GM04503 (cell line): ENCODE results near the gene CDKAL1.
"Not testable (repeated sequence)": the region's sequence is repeated elsewhere in the genome, so short reads cannot be mapped to it uniquely, and the experiment has no call there.

ENCODE experiments used
- DNase-seq: peaks from one replicate; pipeline ENCODE4 v3.0.0-alpha.2; 2012; ENCODE audit warnings: low read depth

The CDKAL1 gene

GRCh38 chr6:21031182-21031581 is 496.9 kb downstream of the CDKAL1 start:
- no peak for DNase-seq

- DNase-seq: no peak
Observed at GRCh38 chr6:21033084-21033483, 498.8 kb downstream of the CDKAL1 start.

GRCh38 chr6:21033575-21034026 is 499.3 kb downstream of the CDKAL1 start:
- peak; percentile 67 for DNase-seq

- no peak for DNase-seq
Observed at GRCh38 chr6:21034345-21034744, 500.1 kb downstream of the CDKAL1 start.

DNA sequence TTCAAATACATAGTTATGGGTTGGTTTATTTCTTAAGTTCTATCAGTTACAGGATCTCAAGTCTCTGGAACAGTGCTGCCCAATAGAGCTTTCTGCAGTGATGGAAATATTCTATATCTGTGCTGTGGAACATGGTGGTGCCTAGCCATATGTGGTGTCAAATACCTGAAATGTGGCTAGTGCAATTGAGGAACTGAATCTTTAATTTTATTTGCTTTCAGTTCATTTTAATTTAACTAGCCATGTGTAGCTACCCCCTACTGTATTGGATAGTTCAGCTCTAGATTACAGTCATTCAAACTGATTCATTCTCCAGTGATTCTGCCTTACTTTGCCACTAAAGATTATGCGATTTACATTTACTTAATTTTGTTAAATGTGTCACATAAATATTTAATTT is 503.2 kb downstream of the CDKAL1 start:
- no peak for DNase-seq

GRCh38 chr6:21039926-21040325 is 505.7 kb downstream of the CDKAL1 start:
- DNase-seq: no peak

DNA sequence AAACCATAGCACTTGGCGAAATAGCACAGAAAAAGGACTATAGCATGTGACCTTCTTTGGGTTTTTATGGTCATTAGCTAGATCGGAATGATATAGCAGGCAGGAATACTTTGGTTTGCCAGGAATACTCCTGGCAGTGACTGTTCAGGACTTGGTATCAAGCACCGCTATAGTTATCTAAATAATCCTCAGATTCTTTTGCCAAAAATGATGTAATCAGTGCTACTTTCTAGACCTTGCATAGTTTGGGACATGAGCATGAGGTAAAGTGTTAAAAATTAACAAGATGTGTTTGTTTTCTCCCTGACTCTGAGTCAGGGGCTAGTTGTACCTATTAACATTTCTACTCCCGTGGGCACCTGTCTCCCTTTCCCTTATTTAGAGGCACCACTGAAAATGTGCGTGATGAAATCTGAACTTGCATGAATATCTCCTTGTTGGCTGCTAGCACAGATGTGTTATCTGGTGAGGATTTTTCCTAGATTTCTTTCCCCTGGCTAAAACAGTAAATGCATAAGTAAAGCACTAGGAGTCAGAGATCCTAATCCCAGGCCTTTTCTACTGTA is 511.0 kb downstream of the CDKAL1 start:
- no peak for DNase-seq

DNA sequence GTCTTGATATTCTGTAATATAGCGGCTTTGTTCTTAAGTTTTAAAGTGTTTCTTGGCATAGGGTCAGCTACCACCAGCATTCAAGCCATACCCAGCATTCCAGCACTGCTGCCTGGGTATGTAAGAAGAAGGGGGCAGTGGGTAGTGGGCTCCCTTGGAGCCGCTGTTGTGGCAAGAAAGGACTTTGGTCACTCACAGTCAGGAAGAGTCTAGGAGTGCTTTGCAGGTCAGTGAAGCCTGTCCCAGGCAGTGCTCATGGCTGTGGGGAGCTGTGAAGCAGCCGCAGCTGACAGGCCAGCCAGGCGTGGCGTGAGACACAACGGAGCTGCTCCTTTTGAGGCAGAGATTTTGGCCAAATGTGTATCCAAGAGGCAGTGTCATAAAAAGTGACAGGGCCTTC is 512.0 kb downstream of the CDKAL1 start:
- DNase-seq: no peak

DNA sequence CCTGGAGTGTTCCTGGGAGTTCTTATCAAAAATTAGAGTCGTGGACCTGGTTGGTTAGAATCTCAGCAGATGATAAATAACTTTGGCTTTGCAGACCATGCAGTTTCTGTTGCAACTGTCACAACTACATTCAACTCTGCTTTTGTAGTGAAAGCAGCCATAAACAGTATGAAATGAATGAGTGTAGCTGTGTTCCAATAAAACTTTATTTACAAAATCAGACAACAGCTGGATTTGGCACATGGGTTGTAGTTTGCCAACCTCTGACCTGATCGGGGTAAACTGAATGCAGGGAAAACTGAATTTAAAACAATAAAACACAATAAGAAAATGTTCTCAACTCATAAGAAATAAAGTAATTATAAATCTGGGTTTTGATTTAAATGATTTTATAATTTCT is 513.8 kb downstream of the CDKAL1 start:
- no peak for DNase-seq

GRCh38 chr6:21049148-21049547 is 514.9 kb downstream of the CDKAL1 start:
- no peak for DNase-seq

DNA sequence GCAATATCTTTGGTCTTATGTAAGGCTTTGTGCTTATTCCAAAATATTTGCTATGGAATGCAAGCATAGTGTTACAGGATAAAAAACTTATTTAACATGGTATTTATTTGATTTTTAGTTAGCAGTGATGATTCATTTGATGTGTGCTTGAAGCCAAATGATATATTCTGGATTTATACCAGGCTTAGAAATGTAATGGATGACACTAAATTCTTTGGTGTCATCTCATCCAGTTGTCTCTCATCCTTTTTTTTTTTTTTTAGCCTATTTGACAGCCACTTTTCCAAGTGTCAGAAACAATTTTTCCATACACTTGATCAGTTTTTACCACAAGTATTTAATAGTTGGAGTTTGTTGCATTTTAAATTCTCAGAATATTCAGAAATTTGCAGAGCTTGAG is 515.3 kb downstream of the CDKAL1 start:
- DNase-seq: no peak

DNA sequence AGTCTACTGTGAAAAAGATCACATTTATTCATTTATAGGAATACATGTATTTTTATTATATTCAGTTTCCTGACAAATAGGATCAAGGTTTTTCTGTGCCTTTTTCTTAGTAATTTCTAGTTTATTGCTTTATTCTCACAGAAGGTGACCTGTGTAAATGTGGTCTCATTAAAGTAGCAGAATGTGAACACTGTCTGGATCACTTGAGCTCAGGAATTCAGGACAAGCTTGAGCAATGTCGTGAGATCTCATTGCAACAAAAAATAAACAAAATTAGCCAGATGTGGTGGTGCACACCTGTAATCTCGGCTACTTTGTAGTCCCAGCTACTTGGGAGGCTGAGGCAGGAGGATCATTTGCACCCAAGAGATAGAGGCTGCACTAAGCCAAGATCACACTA is 516.7 kb downstream of the CDKAL1 start:
- DNase-seq: no peak

DNA sequence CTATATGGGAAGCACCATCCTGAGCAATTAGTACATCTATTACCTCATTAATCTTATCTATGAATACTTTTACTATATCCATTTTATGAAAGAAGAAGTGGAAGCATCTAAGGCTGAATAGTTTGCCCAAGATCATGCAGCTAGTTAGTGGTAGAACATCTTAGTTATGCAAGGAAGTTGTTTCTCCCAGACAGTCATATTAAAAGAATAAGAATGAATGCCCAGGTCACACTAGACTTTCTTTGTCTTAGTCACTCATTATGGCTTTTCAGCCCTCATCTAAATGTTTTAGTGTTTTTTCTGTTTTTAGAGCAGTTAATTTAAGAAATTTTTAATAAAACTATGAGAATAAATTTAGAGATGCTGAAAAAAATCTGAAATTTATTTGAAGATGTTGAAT is 517.5 kb downstream of the CDKAL1 start:
- no peak for DNase-seq

- no peak for DNase-seq
Observed at GRCh38 chr6:21053612-21054011, 519.4 kb downstream of the CDKAL1 start.

- DNase-seq: not testable (repeated sequence)
Observed at GRCh38 chr6:21055480-21055879, 521.2 kb downstream of the CDKAL1 start.

GRCh38 chr6:21061892-21062291 is 527.6 kb downstream of the CDKAL1 start:
- DNase-seq: no peak

DNA sequence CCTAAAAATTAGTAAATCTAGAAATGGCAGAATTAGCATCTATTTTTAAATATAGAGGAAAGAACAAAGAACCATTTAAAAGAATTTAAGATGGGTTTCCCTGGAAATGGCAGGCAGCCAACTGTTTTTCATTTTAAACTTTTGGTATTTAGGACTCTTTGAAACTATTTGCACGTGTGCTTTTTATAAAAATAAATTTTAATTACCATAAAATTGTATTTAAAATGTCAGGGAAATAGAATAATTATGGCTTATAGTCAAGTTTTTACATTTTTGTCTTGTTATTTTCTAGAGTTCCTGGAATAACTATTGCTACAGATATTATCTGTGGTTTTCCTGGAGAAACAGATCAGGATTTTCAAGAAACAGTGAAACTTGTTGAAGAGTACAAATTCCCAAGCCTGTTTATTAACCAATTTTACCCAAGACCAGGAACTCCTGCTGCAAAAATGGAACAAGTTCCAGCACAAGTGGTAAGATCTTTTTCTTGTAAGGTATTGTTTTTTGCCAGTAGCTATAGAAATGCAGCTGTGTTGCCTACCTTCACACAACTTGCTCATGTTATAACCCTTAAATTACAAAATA is 530.6 kb downstream of the CDKAL1 start:
- no peak for DNase-seq

DNA sequence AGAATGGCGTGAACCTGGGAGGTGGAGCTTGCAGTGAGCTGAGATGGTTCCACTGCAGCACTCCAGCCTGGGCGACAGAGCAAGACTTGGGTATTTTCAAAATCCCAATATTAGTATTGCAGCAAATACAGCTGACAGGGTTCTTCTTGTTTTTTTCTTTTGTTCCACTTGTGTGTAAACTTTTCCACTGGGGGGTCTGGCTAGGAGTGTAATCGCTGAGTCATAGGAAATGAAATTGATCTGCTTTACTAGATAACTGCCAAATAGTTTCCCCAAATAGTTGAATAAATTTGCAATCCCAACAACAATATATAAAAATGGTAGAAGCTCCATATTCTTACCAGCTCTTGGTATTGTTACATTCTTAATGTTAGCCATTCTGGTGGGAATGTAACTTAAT is 533.3 kb downstream of the CDKAL1 start:
- DNase-seq: no peak

DNA sequence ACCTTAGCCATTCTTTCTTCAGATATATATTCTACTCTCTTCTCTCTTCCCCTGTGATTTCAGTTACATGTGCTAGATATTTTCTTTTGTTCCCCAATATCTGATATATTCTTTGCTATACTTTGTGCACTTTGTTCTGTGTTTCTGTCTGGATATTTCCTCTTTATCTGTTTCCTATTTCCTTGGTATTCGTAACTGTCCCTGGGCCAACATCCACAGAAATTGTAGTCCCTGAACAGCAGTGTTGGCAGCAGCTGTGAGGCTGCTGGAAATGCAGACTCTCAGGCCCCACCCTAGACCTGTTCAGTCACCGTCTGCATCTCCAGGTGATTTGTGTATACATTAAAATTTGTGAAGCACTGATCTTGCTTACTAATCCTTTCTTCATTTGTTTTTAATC is 536.4 kb downstream of the CDKAL1 start:
- no peak for DNase-seq

DNA sequence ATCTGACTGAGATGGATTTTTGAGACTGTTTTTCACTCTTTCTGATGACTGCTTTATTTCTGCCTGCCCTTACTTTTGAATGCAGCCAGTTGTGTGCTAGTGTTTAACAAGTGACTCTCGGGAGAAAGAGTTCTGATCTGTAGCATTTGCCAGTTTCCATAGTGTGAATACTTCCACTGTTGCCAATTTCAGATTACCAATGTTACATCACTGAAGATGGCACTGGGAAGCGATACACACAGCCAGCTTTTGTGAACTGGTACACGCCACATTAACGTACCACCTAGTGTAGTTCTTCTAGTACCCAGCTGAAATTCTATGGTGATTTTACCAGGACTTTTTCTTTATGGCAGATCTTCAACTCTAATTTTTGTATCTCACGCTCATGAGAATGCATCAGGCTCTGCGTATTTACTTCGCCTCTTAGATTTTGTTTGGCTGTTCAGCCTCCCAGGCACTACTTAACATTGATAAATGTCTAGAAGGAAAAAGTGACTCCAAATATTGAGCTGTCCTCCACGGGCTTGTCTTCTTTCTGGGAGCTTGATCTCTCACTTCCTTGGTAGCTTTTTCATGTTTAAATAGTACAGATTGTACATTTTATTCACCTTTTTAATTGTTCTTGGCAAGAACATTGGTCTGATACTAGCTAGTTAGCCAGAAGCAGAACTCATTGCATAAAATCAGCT is 537.7 kb downstream of the CDKAL1 start:
- no peak for DNase-seq

- no peak for DNase-seq
Observed at GRCh38 chr6:21073318-21073839, 539.1 kb downstream of the CDKAL1 start.

- DNase-seq: no peak
Observed at GRCh38 chr6:21074484-21074883, 540.2 kb downstream of the CDKAL1 start.

DNA sequence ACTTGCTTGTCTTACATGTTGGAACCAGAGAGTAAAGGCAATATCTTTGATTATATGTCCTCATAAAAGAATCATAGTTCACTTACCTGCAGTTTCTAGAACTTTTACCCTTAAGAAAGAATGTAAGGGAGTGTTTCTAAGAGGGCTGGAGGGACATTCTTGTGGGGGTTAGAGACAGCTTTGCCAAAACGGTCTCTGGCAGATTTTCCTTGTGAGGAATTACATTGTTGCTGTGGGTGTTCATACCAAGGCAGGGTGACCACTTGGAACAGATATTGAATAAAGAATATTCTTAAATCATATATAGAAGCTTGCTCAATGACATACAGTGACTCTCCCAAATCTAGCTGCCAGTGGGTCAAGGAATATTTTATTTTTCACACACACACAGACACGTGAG is 541.7 kb downstream of the CDKAL1 start:
- DNase-seq: no peak

- no peak for DNase-seq
Observed at GRCh38 chr6:21078497-21078896, 544.2 kb downstream of the CDKAL1 start.
